ENCODE results near the gene OR6J1.

OR6J1 gene

DNA sequence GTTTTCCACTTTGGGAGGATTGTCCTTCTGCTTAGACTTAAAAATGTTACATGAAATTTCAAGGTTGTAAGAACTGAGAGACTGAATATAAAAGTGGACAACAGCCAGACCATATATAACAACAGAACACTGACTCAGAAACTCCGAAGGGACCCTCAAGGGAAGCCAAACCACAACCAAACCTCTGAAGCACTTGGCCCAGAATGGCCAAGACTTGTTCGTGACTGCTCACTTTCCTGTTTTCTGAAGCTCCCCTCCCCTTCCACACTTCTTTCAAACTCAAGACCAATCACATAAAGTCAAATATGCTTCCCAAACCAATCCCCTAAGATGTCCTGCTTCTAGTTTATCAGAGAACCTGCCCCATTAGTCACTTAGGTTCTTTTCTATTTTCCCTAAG lies 13.7 kb downstream of the OR6J1 start:
- Histone ChIP-seq H3F3A (ENCODE audit: insufficient read depth, low read length) (no peaks in the 10 kb centered on the region), H2AFZ (ENCODE audit: low read length) (no peak overlapping the region), H3K27ac (ENCODE audit: low read length) (no peak overlapping the region), H3K4me3 (ENCODE audit: low read length) (no peak overlapping the region), H3K9me2 (replicated peaks; ENCODE audit: insufficient read depth, low read length) (no peaks in the 10 kb centered on the region), H3K36me3 (replicated peaks; ENCODE audit: insufficient read depth, low read length) (no peaks in the 10 kb centered on the region), H4K20me1 (ENCODE audit: insufficient read depth, low read length) (no peaks in the 10 kb centered on the region), H3K4me1 (ENCODE audit: low read length) (no peaks in the 10 kb centered on the region), H3K9me3 (replicated peaks; ENCODE audit: insufficient read depth, low read length) (no peaks in the 10 kb centered on the region), H3K79me2 (ENCODE audit: low read length) (no peaks in the 10 kb centered on the region), H3K4me2 (ENCODE audit: low read depth, low read length) (no peak overlapping the region), H3K27me3 (replicated peaks; ENCODE audit: insufficient read depth, low read length) (no peaks in the 10 kb centered on the region), H3K9ac (ENCODE audit: low read length) (no peak overlapping the region)
- DNase-seq = no peak
- TF ChIP-seq, protein P1, sequence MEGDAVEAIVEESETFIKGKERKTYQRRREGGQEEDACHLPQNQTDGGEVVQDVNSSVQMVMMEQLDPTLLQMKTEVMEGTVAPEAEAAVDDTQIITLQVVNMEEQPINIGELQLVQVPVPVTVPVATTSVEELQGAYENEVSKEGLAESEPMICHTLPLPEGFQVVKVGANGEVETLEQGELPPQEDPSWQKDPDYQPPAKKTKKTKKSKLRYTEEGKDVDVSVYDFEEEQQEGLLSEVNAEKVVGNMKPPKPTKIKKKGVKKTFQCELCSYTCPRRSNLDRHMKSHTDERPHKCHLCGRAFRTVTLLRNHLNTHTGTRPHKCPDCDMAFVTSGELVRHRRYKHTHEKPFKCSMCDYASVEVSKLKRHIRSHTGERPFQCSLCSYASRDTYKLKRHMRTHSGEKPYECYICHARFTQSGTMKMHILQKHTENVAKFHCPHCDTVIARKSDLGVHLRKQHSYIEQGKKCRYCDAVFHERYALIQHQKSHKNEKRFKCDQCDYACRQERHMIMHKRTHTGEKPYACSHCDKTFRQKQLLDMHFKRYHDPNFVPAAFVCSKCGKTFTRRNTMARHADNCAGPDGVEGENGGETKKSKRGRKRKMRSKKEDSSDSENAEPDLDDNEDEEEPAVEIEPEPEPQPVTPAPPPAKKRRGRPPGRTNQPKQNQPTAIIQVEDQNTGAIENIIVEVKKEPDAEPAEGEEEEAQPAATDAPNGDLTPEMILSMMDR (IDR thresholded peaks at IDR 0.05; ENCODE audit: low read length) = no peak
- TF ChIP-seq EZH2phosphoT487 (IDR thresholded peaks at IDR 0.05; ENCODE audit: low read length) = no peak
- no peak for TF ChIP-seq EZH2 (optimal IDR thresholded peaks at IDR 0.05; ENCODE audit: low read depth, low read length)

DNA sequence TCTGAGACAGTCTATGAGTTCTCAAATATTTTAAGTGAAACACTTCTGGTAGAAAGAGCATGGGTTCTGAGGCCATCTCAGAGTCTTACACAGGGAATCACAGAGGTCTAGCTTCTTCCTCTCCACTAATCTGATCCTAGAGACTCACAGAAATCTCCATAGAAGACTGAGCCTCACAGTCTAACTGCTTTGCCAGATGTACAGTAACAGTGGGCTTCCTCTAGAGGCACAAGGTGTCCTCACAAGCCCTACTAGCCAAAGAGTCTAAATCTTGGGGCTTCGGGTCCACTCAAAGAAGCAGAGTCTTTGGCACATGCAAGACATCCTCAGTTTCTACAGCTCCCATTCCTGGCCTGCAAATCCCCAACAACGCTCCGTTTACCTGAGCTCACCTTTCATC lies 14.1 kb downstream of the OR6J1 start:
- Histone ChIP-seq H3K4me1 (ENCODE audit: low read length) (no peaks in the 10 kb centered on the region), H3K4me3 (ENCODE audit: low read length) (no peak overlapping the region), H4K20me1 (ENCODE audit: insufficient read depth, low read length) (no peaks in the 10 kb centered on the region), H2AFZ (ENCODE audit: low read length) (no peak overlapping the region), H3K27ac (ENCODE audit: low read length) (no peak overlapping the region), H3F3A (ENCODE audit: insufficient read depth, low read length) (no peaks in the 10 kb centered on the region), H3K36me3 (replicated peaks; ENCODE audit: insufficient read depth, low read length) (no peaks in the 10 kb centered on the region), H3K9me3 (replicated peaks; ENCODE audit: insufficient read depth, low read length) (no peaks in the 10 kb centered on the region), H3K9ac (ENCODE audit: low read length) (no peak overlapping the region), H3K27me3 (replicated peaks; ENCODE audit: insufficient read depth, low read length) (no peaks in the 10 kb centered on the region), H3K9me2 (replicated peaks; ENCODE audit: insufficient read depth, low read length) (no peaks in the 10 kb centered on the region), H3K4me2 (ENCODE audit: low read depth, low read length) (no peak overlapping the region), H3K79me2 (ENCODE audit: low read length) (no peaks in the 10 kb centered on the region)
- no peak for DNase-seq
- TF ChIP-seq EZH2phosphoT487 (IDR thresholded peaks at IDR 0.05; ENCODE audit: low read length) = no peak
- no peak for TF ChIP-seq EZH2 (optimal IDR thresholded peaks at IDR 0.05; ENCODE audit: low read depth, low read length)
- TF ChIP-seq, protein P1 (IDR thresholded peaks at IDR 0.05; ENCODE audit: low read length) = no peak

DNA sequence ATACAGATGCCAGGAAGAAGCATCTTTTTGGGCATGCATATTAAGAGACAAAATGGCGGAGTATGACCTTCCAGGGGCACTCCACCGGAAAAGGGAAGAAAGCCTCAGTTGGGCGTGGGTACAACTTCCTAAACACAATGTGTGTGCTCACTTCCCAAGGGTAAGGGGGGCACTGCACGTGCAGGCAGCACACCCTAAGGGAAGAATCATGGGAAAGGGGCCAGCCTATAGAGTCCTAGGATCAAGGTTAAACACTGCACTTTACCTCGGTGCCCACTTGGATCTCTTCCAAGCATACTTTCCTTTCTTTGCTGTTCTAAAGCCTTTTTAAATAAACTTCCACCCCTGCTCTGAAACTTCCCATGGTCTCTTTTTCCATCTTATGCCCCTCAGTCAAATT lies 14.8 kb downstream of the OR6J1 start:
- H3K9ac ChIP-seq (ENCODE audit: low read length) = no peak overlapping the region
- H3K27ac ChIP-seq (ENCODE audit: low read length) = no peak overlapping the region
- H4K20me1 ChIP-seq (ENCODE audit: insufficient read depth, low read length) = no peaks in the 10 kb centered on the region
- H3K4me1 ChIP-seq (ENCODE audit: low read length) = no peaks in the 10 kb centered on the region
- H3F3A ChIP-seq (ENCODE audit: insufficient read depth, low read length) = no peaks in the 10 kb centered on the region
- H3K4me2 ChIP-seq (ENCODE audit: low read depth, low read length) = no peak overlapping the region
- no peaks in the 10 kb centered on the region for H3K27me3 ChIP-seq (replicated peaks; ENCODE audit: insufficient read depth, low read length)
- no peak overlapping the region for H2AFZ ChIP-seq (ENCODE audit: low read length)
- no peaks in the 10 kb centered on the region for H3K9me2 ChIP-seq (replicated peaks; ENCODE audit: insufficient read depth, low read length)
- DNase-seq = no peak
- H3K9me3 ChIP-seq (replicated peaks; ENCODE audit: insufficient read depth, low read length) = no peaks in the 10 kb centered on the region
- H3K79me2 ChIP-seq (ENCODE audit: low read length) = no peaks in the 10 kb centered on the region
- TF ChIP-seq, protein P1 (IDR thresholded peaks at IDR 0.05; ENCODE audit: low read length) = no peak
- TF ChIP-seq EZH2 (optimal IDR thresholded peaks at IDR 0.05; ENCODE audit: low read depth, low read length) (no peak), EZH2phosphoT487 (IDR thresholded peaks at IDR 0.05; ENCODE audit: low read length) (no peak)
- no peak overlapping the region for H3K4me3 ChIP-seq (ENCODE audit: low read length)
- H3K36me3 ChIP-seq (replicated peaks; ENCODE audit: insufficient read depth, low read length) = no peaks in the 10 kb centered on the region

Measured in MM.1S (cell line).